ENCODE measurements around the gene GRIN1. TPM values are rescaled to one million over a fixed set of nuclear protein-coding genes. Genes with fewer than 3 reads are reported as not detected.

Gene GRIN1
- total RNA-seq, 2 donors from 2014 or later, result not detected

GRCh38 chr9:137141976-137142936 is 3.3 kb downstream of the GRIN1 start:
- no peaks in the 10 kb centered on the region for H3K36me3 ChIP-seq
- no peak overlapping the region for H3K27ac ChIP-seq
- H3K4me1 ChIP-seq, result peaks cover 0 to 8% of the 10 kb centered on the region in 2 donors
- peaks cover 8 to 16% of the 10 kb centered on the region in 2 donors for H3K27me3 ChIP-seq
- TF ChIP-seq CTCF (IDR thresholded peaks at IDR 0.05), result no peak
- DNase-seq (ENCODE audit: low spot score), result no peak
- H3K4me3 ChIP-seq, result no peak overlapping the region
- H3K9me3 ChIP-seq, result no peaks in the 10 kb centered on the region

GRCh38 chr9:137143459-137143858 is 4.5 kb downstream of the GRIN1 start:
- TF ChIP-seq CTCF (IDR thresholded peaks at IDR 0.05), result no peak
- Histone ChIP-seq H3K27ac (no peak overlapping the region), H3K4me1 (peaks cover 0 to 6% of the 10 kb centered on the region in 2 donors), H3K9me3 (no peaks in the 10 kb centered on the region), H3K36me3 (no peaks in the 10 kb centered on the region), H3K27me3 (peaks cover 0 to 8% of the 10 kb centered on the region in 2 donors), H3K4me3 (no peak overlapping the region)
- no peak for DNase-seq (ENCODE audit: low spot score)

- no peak for TF ChIP-seq CTCF (IDR thresholded peaks at IDR 0.05)
- no peak for DNase-seq (ENCODE audit: low spot score)
- H3K27ac ChIP-seq, result no peak overlapping the region
- H3K9me3 ChIP-seq, result no peaks in the 10 kb centered on the region
- no peak overlapping the region for H3K4me3 ChIP-seq
- H3K27me3 ChIP-seq, result peaks cover 0 to 4% of the 10 kb centered on the region in 2 donors
- H3K4me1 ChIP-seq, result no peaks in the 10 kb centered on the region
- no peaks in the 10 kb centered on the region for H3K36me3 ChIP-seq
Measured at GRCh38 chr9:137145731-137146526, 7.0 kb downstream of the GRIN1 start.

- DNase-seq (ENCODE audit: low spot score), result no peak
- Histone ChIP-seq H3K9me3 (no peaks in the 10 kb centered on the region), H3K36me3 (no peaks in the 10 kb centered on the region), H3K4me1 (no peaks in the 10 kb centered on the region), H3K27me3 (peaks cover 0 to 4% of the 10 kb centered on the region in 2 donors), H3K27ac (no peak overlapping the region), H3K4me3 (no peak overlapping the region)
- no peak for TF ChIP-seq CTCF (IDR thresholded peaks at IDR 0.05)
Measured at GRCh38 chr9:137146527-137146918, 7.6 kb downstream of the GRIN1 start.

GRCh38 chr9:137147091-137147792 is 8.3 kb downstream of the GRIN1 start:
- H3K9me3 ChIP-seq, result no peaks in the 10 kb centered on the region
- no peak overlapping the region for H3K27ac ChIP-seq
- H3K36me3 ChIP-seq, result no peaks in the 10 kb centered on the region
- no peak overlapping the region for H3K4me3 ChIP-seq
- peaks cover 0 to 4% of the 10 kb centered on the region in 2 donors for H3K27me3 ChIP-seq
- no peaks in the 10 kb centered on the region for H3K4me1 ChIP-seq
- no peak for TF ChIP-seq CTCF (IDR thresholded peaks at IDR 0.05)
- no peak for DNase-seq (ENCODE audit: low spot score)

All from right atrium auricular region (tissue), 2 donors.